NCI-H1092 (cell line): ENCODE results near the gene SUMO3.
A peak's percentile ranks its signal among the peaks of the same experiment; 100 is the strongest.

ENCODE experiments used
- DNase-seq: peaks from one replicate; lab custom pipeline; 2025; lab: John Stamatoyannopoulos, UW

The SUMO3 gene

DNA sequence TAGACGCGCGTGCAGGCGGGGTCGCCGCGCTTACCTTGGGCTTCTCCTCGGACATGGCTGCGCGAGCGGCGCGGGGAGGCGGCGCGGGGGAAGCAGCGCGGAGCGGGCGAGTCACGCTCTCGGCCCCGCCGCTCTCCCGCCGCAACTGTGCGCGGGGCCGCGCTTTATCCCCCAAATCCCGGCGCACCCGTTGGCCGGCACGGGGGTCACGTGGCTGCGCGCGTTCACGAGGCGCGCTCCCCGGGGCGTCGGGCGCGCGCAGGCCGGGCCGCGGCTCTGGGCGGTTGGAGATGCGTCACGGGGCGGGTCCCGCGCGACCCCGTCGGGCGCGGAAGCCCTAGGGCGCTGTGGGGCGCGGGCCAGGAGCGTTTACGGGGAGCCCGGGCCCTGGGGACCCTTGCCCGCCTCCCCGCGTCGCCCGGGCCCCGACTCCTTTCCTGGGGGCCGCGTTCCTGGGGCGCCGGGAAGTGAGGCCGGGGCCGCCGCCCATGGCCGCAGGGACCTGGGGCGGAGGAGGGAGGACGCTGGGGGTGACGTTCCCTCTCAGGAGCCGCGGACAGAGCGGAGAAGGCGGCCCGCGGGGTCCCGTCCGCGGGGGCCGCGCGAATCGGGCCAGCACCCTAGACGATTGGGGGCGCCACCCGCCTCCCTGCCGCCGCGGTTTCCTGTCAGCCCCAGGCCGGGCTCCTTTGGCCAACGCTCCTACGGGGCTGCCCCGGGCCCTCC, at the start of gene SUMO3:
TSS of gene SUMO3 (minus strand) at position 149 of the 726 bp plus-strand sequence. CDS start at position 55, 94 bp downstream.
- DNase-seq: peak; percentile 72

DNA sequence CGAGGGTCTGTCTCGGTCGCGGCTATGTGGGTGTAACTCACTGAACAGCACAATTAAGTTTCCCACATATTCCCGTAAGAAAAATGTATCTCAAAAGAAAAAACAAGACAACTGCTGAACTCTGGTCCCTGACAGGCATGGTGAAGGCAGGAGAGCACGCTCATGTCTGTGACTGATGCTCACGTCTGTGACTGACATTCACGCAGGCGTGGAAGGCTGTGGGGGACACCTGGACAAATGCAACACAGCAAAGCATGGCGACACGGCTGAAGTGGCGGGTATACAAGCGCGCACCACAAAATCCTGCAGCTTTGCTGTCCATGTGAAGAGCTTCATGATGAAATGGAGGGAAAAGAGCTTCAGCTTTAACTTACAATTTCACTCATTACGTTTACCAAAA, 49.6 kb upstream of the SUMO3 start:
- no peak for DNase-seq

DNA sequence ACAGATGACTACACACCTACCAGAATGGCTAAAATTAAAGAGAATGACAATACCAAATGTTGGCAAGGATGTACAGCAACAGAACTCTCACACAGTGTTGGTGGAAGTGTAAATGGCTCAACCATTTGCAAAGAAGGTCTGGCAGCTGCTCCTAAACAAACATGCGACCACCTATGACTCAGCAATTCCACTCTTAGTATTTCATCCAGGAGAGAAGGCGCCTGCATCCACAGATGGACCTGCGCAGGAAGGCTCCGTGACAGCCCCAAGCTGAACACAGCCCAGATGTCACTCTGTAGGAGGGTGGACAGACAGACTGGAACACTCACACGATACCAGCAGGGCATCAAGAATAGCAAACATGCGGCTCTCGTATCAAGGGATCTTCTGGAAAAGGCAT, 48.9 kb upstream of the SUMO3 start:
- no peak for DNase-seq

DNA sequence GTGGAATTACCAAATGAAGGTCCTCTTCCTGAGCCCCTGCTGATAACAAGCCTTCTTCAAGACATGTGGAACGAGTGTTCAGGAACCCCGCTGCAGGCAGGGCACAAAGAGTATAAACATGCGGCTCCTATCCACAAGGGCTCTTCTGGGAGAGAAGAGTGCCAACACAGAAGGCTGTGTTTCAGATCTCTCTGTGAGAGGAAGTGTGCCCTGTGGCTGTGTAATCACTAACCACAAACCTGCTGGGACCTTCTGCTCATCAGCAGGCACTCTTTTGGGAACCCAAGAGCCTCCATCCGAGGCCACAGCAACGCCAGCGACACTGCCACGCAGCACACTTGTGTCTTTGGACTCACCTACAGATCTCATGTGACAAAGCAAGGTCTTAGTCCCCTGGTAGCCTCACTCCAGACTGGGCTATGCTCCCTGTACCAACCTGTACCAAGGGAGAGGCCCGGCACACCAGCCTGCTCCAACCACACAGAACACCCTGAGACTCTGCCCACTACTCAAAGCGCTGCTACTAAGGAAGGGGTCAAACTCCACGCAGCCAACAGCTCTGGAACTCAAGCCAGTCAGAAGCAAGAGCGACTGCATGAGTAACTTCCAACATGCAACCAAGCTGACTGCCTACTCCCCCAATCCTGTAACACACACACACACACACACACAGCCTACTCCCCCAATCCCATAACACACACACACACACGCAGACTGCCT, 47.9 kb upstream of the SUMO3 start:
- DNase-seq: no peak

DNA sequence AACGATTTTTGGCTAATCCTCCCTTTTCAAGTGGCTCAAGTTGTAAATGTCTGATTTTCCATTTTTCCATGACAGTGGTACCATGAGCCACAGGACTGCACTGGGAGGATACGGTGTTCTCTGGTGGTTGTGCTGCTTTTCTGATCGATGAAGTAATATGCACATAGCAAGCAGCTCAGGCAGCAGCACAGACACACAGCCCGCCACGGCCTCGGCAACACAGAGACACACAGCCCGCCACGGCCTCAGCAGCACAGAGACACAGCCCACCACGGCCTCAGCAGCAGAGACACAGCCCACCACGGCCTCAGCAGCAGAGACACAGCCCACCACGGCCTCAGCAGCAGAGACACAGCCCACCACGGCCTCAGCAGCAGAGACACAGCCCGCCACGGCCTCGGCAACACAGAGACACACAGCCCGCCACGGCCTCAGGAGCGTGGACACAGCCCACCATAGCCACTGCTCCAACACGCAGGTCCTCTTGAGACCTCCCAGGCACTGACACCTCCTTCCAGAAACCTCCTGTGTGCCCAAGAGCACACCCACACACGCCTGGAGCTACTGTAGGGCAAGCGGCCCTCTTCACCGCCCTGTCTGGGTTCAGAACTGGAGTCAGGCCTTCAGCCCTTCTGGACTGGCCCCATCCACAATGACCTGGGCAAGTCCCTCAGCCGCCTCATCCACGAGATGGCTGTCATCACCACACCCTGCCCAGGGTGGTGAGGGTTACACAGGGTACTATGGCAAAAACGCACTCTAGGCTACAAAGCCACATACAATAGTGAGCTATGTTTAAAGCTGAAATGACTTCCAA, 45.2 kb upstream of the SUMO3 start:
- no peak for DNase-seq

DNA sequence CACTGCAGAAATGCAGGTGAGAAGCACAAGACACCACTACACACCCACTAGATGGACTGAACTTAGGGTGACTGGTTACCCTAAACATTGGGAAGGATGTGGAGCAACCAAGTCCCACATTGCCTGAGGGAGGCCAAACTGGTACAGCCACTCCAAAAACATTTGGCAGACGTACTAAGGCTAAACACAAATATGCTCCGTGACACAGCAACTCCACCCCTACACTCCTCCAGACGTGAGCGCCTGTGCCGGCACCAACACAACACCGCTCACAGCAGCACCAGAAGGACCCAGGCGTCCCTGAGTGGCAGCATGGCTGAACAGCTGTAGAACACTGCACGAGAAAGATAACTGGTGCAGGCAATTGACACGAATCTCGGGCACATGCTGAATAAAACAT, 40.9 kb upstream of the SUMO3 start:
- no peak for DNase-seq

DNA sequence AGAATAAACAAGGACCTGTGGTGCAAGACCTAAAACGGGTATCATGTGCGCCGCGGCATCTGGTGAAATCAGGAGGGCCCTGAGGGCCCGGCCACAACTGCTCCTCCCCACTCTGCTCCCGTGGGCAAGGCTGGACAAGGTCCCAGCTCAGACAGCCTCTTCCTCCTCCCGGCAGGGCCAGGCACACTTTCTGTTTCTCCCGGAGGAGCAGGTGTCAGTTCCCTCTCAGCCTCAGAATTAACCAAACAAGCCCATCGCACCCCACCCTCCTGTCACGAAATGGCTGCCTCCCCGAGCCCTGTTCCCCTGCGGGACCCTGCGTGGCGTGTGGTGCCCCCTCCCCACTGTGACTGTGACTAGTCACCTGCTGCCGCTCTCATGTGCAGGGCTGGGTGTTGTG, 40.4 kb upstream of the SUMO3 start:
- no peak for DNase-seq

DNA sequence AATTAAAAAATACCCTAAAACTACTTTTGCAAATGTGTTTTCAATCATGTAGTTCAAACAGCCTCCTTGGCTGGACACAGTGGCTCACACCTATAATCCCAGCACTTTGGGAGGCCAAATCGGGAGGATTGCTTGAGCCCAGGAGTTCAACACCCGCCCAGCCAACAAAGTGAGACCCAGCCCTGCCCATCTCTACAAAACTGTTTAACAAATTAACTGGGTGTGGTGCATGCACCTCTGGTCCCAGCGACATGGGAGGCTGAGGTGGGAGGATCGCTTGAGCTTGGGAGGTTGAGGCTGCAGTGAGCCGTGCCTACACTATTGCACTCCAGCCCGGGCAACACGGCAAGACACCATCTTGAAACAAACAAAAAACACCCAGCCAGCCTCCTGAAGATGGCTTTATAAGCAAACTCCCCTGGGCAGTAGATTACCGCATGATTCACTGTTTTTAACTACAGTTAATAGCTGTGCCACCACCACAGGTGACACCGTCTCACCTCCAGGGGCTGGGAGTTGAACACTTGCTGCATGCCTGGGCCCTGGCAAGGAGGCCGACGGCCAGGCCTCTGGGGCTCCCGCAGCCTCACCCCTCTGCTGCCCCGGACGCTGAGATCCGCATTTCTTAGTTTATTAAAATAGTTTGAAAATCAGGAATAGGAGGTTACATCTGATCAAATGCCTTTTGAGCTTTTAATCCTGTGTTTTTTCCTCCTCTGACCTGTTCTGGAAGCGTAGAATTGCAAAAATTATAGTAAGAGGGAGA, 39.4 kb upstream of the SUMO3 start:
- DNase-seq: no peak

DNA sequence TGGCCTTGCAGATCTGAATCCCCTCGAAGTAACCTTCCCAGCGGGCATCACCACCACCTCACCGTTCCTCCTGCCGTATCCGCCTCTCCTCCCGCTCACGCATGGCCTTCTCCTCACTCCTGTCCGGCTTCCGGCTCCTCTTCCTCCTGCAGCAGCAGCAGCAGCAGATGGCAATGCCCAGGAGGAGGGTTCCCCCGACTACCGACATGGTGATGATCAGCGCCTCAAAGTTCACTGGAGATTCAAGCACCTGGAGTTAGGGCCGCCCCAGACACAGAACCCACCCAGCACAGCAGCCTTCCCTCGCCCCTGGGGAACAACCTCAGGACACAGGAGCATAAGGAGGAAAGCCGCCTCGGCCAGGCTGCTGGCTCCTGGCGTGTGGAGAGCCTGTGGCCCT, 38.3 kb upstream of the SUMO3 start:
- DNase-seq: no peak

DNA sequence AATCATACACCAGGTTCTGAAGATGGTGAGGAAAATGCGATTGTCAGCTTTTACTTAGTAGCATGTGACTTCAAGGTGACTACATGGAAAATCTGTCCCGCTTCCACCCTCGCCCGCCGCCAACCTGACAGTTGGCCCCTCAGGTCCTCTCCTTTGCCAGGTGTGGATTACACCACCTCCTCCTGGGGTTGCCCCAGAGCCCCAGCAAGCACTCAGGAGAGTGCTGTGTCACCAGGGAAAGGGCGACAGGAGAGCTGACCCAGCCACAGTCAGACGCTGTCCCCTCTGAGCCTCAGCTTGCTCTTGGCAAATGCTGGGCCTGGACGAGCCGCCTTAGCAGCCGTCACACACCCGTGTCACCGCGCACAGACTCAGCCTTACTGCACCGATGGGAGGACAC, 37.7 kb upstream of the SUMO3 start:
- DNase-seq: no peak

DNA sequence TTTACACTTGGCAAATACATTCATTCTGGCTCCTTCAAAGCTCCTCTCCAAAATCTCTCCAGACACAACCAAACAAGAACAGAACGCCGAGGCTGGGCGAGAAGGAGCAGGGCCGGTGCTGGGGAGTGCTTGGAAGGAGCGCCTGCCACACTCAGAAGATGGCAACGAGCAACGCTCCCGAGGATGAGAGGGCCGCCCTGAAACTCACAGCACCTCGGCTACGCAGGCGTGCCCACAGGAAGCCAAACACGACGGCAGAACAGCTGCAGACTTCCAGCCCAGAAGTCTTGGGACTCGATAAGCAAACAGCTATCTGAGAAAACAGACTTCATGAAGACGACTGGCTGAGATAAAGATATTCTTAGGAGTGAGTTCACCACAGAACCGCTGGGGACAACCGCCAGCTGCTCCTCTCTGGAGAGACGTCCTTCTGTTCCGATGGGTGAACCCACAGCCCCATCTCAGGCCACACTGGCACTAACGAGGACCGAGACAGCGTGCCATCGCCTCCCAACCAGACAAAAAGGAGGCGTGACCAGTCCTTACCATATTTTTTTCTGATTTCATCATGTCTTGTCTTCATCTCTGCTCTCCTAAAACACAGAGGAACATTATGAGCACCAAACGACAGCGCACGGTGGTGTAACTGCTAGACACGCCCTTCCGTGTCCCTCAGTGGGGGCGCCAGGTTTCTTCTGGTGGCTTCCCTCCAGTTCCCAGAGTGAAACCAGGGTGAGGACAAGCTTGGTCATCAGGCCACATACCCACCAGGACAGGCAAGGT, 37.0 kb upstream of the SUMO3 start:
- DNase-seq: no peak

DNA sequence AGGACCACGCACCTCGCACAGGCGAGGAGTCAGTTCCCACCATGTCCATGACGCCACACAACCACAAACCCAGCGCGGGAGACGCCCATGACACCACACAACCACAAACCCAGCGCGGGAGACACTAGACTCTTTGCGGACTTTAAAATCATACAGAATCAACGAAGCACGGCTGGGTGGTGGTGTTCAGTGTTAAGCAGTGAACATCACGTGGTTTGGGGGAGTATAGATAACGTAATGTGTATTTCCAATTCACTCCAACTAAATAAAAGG, 36.5 kb upstream of the SUMO3 start:
- DNase-seq: no peak

DNA sequence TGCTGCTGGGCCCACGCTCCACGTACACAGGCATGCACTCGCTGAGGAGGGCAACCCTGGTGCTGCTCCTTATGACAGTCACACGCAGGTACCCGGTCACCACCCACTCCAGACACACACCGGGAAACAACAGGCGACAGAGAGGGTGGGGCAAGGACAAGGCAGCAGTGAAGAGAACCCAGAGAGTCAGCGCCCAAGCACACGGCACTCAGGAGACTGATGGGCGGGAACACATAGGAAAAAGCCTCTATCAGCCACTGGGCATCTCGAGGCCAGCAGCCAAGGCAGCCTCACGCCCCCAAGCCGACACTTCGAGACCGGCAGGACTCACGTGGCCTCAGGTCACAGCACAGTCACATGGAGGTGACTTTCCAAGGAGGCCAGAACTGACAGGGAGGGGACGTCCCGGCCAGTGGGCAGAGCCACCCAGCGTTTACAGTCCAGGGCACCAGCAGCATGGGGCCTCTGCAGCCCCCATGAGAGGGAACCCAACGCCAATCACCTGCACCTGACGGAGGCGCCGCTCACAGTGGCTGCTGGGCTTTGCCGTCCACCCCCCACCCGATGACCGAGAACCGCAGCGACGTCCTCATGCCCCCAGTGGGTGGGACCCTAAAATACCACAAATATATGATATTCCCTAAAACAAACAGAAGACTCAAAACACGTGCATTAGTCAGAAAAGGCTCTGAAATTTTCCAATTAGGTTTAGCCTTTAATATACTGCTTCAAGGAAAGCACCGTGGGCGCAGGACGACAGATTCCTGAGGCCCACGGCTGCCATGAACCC, 35.9 kb upstream of the SUMO3 start:
- DNase-seq: no peak

DNA sequence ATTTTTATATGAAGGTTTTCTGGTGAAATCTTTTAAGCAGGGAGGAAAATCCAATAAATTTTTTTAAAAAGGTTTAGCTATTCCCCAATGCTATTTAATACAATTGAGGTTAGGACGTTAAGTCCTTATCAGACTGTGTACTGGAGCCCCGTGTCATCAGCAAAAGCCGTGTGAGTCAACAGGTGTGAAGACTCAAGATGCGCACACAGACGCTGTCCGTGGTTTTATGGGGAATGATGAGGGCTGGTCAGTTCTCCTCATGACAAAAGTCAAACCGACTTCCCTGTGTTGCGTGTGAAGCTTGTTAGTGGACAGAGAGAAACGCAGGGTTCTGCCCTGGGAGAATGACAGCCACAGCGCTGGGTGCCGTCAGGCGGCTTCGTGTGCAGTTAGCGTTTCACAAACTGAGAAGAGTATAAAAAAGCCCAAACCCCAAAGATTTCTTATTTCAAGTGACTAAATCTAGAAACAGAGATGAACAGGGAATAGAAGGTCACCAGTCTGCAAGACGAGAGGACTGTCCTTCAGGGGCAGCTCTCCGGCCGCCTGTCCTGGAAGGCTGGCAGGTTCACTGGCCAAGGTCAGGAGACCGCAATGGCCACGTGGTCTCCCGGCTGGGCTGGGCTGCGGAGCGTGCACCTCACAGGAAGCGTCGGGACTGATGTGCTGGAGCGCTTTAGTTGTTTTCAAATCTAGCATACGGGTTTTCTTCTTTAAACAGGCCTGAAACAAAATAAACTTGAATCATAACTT, 33.2 kb upstream of the SUMO3 start:
- DNase-seq: no peak

DNA sequence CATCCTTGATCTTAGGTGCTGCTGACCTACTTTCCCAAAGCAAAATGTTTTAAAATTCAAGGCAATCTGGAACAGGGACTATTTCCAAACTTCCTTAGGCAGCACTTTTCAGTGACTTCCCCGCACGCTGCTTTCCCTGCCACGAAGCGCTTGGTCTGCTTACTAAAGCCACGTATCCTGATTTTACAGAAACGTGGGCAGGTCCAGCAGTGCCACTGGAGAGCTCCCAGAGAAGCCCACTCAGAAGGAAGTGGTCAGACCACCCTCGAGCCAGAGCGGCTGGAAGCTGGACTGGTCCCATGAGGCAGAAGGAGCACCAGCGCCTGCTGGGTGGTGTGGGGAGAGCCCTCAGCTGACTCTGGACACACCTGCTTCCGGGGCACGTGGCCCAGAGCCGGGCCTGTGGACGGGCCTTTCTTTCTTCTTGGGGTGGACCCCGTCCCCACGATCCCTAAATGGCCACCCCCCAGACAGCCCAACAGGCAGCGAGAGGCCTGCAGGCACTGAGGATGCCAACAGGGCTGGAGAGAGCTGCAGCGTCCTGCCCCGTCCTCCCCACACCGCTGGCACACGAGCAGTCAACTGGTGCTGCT, 32.4 kb upstream of the SUMO3 start:
- no peak for DNase-seq

DNA sequence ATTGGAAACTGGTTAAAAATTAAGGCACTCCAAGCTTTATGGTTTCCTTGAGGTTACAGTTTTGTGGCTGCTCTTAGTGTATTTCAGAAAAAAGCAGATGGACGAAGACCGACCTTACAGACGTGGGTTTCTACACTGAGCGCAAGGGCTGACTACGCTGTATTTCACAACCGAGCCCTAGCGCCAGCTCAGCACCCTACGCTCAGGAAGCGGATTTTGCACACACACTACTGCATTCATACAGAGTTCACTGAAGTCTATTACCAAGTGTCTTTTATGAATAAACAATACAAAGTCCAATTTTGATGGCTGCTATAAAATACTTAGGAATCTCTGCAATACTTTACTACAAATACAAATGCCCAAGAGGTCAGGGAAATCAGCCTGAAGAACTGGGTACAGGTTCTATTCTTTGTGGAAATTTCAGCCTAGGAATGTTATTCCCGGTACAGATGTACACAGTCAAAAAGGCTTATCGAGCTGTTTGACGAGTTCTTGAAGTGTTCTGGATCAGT, 31.8 kb upstream of the SUMO3 start:
- no peak for DNase-seq

DNA sequence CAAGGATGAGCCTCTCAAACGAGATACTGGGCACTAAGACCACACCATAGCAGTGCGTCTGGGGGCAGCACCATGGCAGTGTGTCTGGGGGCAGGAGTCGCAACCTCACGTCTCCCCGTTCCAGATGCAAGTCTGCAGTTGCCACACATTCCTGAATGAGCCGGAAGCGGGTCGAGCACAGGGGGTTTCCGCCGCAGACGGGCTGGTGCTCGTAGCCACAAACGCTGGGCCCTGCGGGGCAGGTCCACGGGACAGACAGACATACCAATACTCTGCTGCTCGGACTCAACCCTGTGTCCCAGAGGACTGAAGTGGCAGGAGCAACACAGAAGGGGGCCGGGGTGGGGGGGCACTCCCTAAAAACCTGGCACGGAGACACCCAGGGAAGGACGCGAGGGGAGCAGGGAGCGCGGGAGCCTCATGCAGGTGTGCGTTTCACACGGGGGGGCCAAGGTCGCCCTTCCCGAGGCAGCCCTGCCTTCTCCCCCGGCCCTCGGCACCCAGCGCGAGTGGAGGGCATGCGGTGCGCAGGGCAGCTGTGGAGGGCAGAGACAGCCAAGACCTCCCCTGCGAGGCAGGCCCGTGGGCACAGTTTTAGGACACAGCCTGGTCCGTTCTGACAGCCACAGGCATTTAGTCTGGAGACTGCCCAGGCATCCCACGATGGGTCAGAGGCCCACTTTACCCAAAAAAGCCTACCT, 31.1 kb upstream of the SUMO3 start:
- no peak for DNase-seq

DNA sequence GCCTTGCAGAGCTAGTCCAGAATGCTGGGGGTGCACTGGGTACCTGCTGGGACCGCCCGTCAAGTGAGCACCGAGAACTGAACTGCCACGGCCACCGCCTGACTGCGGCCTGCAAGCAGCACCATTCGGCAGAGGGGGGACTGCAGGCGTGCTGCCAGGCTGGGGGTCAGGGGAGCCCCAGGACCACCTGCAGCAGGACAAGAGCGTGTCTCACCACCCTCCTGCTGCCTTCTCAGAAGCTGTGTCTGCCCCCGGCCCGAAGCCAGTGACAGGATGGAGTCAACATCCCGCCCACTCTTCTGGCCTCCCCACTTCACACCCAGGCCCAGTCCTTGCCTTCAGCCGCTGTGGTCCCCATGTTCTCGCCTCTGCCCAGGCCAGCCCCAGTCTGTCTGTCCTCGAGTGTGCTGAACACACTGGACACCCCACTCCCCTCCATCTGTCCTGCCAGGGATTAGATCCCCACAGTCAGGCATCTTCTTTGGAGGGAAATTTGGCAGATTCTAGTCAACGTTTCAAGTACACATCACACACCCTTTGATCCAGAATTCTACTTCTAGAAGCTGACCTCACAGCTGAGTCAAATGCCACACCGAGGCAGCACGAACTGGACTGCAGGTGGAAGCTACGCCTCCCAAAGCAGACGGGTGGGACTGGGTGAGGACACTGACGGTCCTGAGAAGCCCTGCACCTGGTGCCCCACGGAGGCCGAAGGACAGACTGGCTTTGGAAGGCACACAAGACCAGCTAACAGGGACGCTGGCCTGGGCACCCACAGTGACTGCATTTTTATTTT, 29.6 kb upstream of the SUMO3 start:
- DNase-seq: no peak
